Measurements from ENCODE around the gene COX19.

DNA sequence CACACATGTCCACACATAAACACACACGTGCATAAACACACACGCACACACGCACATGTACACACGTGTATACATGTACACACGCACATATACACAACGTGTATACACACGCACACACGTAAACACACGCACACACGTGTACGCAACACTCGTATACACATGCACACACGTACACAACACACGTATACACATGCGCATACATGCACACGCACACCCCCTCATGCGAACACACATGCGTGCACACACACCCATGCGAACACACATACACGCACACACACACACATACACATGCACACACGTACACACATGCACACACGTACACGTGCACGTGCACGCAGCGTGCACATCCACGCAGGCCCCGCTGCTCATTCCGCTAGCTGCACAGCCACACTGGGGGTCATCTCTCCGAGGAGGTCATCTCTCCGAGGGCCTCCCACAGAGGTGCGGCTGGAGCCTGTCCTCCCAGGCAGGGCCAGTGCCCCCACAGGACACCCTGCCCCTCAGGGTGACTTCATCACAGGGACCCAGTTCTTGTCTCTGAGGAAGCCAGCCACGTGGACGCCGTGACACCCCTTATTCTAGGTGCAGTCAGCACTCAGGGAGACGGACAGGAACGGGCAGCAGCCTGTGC lies 33.5 kb upstream of the COX19 start:
- TF ChIP-seq, protein P1, sequence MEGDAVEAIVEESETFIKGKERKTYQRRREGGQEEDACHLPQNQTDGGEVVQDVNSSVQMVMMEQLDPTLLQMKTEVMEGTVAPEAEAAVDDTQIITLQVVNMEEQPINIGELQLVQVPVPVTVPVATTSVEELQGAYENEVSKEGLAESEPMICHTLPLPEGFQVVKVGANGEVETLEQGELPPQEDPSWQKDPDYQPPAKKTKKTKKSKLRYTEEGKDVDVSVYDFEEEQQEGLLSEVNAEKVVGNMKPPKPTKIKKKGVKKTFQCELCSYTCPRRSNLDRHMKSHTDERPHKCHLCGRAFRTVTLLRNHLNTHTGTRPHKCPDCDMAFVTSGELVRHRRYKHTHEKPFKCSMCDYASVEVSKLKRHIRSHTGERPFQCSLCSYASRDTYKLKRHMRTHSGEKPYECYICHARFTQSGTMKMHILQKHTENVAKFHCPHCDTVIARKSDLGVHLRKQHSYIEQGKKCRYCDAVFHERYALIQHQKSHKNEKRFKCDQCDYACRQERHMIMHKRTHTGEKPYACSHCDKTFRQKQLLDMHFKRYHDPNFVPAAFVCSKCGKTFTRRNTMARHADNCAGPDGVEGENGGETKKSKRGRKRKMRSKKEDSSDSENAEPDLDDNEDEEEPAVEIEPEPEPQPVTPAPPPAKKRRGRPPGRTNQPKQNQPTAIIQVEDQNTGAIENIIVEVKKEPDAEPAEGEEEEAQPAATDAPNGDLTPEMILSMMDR (IDR thresholded peaks at IDR 0.05), result no peak
- TF ChIP-seq POLR2AphosphoS5 (IDR thresholded peaks at IDR 0.05) (no peak), POLR2A (IDR thresholded peaks at IDR 0.05) (no peak)
